ENCODE measurements around the gene DESI2.
"Not testable (repeated sequence)": the region's sequence is repeated elsewhere in the genome, so short reads cannot be mapped to it uniquely, and the experiment has no call there.

Gene DESI2

DNA sequence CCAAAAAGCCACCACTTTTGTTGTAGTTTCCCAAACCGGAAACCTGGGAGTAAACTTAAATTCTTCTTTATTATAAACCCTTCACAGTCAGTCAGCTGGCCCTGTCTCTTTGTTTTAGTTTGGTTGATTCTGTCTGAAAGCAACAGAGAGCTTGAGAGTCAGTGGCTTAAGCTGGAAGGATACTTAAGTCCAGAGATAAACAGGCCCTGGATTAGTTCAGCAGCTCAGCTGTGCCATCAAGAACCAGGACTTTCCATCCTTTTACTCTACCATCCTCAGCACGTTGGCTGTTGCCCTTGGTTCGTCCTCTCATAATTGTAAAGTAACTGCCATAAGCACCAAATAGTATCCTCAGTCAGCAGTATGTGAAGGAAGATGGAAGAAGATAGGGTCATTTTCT is 4.5 kb downstream of the DESI2 start:
- TF ChIP-seq POLR2A (IDR thresholded peaks at IDR 0.05; ENCODE audit: low read depth, low read length) (no peak), POLR2AphosphoS5 (IDR thresholded peaks at IDR 0.05; ENCODE audit: low read depth, low read length) (no peak), TAF1 (IDR thresholded peaks at IDR 0.05; ENCODE audit: borderline replicate concordance, low read depth, low read length) (no peak)
- DNase-seq (ENCODE audit: insufficient read length): no peak
- FAIRE-seq: no peak

DNA sequence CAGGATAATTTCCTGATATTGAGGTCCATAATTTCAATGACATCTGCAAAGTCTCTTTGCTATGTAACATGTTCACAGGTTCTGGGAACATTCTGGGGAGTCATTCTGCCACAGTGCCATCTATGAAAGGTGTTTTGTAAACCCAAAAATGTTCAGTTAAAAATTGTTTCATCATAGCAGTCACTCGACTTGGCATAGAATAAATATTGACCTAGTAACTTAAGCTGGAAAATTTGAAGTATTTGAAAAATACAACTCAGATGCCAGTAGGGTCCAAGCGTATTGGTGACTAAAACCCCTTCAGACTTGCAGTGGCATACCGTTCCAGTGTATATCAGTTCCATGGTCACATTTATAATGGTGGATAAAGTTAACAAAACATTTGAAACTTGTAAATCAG is 6.8 kb downstream of the DESI2 start:
- no peak for DNase-seq (ENCODE audit: insufficient read length)
- TF ChIP-seq POLR2AphosphoS5 (IDR thresholded peaks at IDR 0.05; ENCODE audit: low read depth, low read length) (no peak), TAF1 (IDR thresholded peaks at IDR 0.05; ENCODE audit: borderline replicate concordance, low read depth, low read length) (no peak), POLR2A (IDR thresholded peaks at IDR 0.05; ENCODE audit: low read depth, low read length) (no peak)
- FAIRE-seq: no peak

- DNase-seq (ENCODE audit: insufficient read length) (no peak), FAIRE-seq (no peak)
- TF ChIP-seq POLR2AphosphoS5 (IDR thresholded peaks at IDR 0.05; ENCODE audit: low read depth, low read length) (no peak), POLR2A (IDR thresholded peaks at IDR 0.05; ENCODE audit: low read depth, low read length) (no peak), TAF1 (IDR thresholded peaks at IDR 0.05; ENCODE audit: borderline replicate concordance, low read depth, low read length) (no peak)
Measured at GRCh38 chr1:244660595-244660994, 7.7 kb downstream of the DESI2 start.

DNA sequence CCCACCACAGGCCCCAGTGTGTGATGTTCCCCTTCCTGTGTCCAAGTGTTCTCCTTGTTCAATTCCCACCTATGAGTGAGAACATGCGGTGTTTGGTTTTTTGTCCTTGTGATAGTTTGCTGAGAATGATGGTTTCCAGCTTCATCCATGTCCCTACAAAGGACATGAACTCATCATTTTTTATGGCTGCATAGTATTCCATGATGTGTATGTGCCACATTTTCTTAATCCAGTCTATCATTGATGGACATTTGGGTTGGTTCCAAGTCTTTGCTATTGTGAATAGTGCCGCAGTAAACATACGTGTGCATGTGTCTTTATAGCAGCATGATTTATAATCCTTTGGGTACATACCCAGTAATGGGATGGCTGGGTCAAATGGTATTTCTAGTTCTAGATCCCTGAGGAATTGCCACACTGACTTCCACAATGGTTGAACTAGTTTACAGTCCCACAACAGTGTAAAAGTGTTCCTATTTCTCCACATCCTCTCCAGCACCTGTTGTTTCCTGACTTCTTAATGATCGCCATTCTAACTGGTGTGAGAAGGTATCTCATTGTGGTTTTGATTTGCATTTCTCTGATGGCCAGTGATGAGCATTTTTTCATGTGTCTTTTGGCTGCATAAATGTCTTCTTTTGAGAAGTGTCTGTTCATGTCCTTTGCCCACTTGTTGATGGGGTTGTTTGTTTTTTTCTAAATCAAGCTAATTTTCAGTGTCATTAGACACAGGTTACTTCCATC is 8.8 kb downstream of the DESI2 start:
- not testable (repeated sequence) for DNase-seq (ENCODE audit: insufficient read length); FAIRE-seq

DNA sequence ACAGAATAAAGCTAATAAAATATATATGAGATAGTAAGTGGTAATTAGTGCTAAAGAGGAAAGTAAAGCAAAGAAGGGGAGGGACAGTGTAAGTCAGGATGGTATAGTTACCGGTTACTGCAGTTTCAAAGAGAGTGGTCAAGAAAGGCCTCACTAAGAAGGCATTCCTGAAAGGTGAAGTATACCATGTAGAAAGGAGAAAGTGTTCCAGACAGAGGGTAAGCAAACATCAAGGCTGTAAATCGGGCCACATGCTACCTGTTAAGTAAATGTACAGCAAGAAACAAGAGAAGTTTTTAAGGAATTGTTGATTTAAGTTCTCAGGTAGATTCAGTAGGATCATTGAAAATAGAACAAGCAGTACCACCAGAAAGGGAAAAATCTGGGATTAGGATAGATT is 9.7 kb downstream of the DESI2 start:
- DNase-seq (ENCODE audit: insufficient read length): no peak
- FAIRE-seq: no peak
- no peak for TF ChIP-seq POLR2AphosphoS5 (IDR thresholded peaks at IDR 0.05; ENCODE audit: low read depth, low read length)
- no peak for TF ChIP-seq POLR2A (IDR thresholded peaks at IDR 0.05; ENCODE audit: low read depth, low read length)
- no peak for TF ChIP-seq TAF1 (IDR thresholded peaks at IDR 0.05; ENCODE audit: borderline replicate concordance, low read depth, low read length)

GRCh38 chr1:244664353-244664752 is 11.4 kb downstream of the DESI2 start:
- TF ChIP-seq POLR2A (IDR thresholded peaks at IDR 0.05; ENCODE audit: low read depth, low read length) (no peak), POLR2AphosphoS5 (IDR thresholded peaks at IDR 0.05; ENCODE audit: low read depth, low read length) (no peak), TAF1 (IDR thresholded peaks at IDR 0.05; ENCODE audit: borderline replicate concordance, low read depth, low read length) (no peak)
- DNase-seq (ENCODE audit: insufficient read length) (no peak), FAIRE-seq (no peak)

DNA sequence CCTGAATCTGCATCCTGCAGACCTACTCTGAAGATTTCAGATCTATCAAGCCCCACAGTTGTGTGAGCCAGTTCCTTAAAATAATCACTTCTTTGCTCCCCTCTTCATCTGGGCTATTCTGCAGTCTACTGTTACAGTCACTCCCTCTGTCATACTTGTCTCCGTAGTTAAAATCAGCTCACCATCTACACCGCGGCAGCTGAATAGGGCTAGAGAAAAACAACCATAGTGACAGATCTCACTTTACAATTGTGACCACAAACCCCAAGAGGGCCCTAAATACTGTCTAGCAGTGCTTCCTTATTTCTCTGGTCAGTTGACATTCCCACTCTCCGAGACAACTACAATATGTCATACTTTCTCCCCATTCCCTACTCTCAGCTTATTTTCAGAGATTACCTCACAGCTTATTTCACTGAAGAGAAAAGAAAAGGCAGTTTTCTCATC is 12.9 kb downstream of the DESI2 start:
- DNase-seq (ENCODE audit: insufficient read length) (no peak), FAIRE-seq (peak; percentile 33)
- TF ChIP-seq TAF1 (IDR thresholded peaks at IDR 0.05; ENCODE audit: borderline replicate concordance, low read depth, low read length) (no peak), POLR2AphosphoS5 (IDR thresholded peaks at IDR 0.05; ENCODE audit: low read depth, low read length) (no peak), POLR2A (IDR thresholded peaks at IDR 0.05; ENCODE audit: low read depth, low read length) (no peak)

GRCh38 chr1:244666672-244667418 is 13.9 kb downstream of the DESI2 start:
- not testable (repeated sequence) for FAIRE-seq; DNase-seq (ENCODE audit: insufficient read length)

DNA sequence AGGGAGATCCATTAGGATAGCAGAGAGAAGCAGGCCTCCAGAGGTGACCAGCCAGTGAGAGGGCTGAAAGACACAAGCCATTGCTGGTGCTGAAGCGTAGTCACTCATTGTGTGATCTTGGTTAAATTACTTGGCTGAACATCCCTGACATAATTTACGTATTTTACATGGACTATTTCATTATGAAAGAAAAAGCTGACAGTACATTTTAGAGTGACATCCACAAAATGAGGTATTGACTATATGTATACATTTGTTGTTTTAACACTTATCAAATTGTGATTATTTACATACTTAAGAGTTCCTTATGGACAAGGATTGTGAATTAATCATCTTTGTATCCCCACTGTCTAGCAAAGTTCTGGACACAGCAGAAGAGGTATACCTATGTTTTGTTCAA is 14.9 kb downstream of the DESI2 start:
- TF ChIP-seq POLR2AphosphoS5 (IDR thresholded peaks at IDR 0.05; ENCODE audit: low read depth, low read length): no peak
- no peak for TF ChIP-seq TAF1 (IDR thresholded peaks at IDR 0.05; ENCODE audit: borderline replicate concordance, low read depth, low read length)
- no peak for TF ChIP-seq POLR2A (IDR thresholded peaks at IDR 0.05; ENCODE audit: low read depth, low read length)
- no peak for DNase-seq (ENCODE audit: insufficient read length)
- no peak for FAIRE-seq

- FAIRE-seq (no peak), DNase-seq (ENCODE audit: insufficient read length) (no peak)
- TF ChIP-seq TAF1 (IDR thresholded peaks at IDR 0.05; ENCODE audit: borderline replicate concordance, low read depth, low read length): no peak
- no peak for TF ChIP-seq POLR2AphosphoS5 (IDR thresholded peaks at IDR 0.05; ENCODE audit: low read depth, low read length)
- no peak for TF ChIP-seq POLR2A (IDR thresholded peaks at IDR 0.05; ENCODE audit: low read depth, low read length)
Measured at GRCh38 chr1:244672946-244673682, 20.2 kb downstream of the DESI2 start.

DNA sequence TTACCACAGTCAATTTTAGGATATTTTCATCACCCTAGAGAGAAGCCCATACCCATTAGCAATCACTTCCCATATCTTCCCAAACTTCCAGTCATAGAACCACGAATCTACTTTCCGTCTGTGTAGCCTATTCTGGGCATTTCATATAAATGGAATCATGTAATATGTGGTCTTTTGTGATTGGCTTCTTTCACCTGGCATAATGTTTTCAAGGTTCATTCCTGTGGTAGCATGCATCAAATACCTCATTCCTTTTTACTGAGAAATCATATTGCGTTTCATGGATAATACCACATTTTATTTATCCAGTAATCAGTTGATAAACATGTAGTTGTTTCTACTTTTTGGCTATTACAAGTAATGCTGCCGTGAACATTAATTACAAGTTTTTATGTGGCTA is 21.5 kb downstream of the DESI2 start:
- FAIRE-seq (no peak), DNase-seq (ENCODE audit: insufficient read length) (no peak)
- TF ChIP-seq POLR2AphosphoS5 (IDR thresholded peaks at IDR 0.05; ENCODE audit: low read depth, low read length) (no peak), POLR2A (IDR thresholded peaks at IDR 0.05; ENCODE audit: low read depth, low read length) (no peak), TAF1 (IDR thresholded peaks at IDR 0.05; ENCODE audit: borderline replicate concordance, low read depth, low read length) (no peak)

GRCh38 chr1:244675167-244675566 is 22.2 kb downstream of the DESI2 start:
- TF ChIP-seq TAF1 (IDR thresholded peaks at IDR 0.05; ENCODE audit: borderline replicate concordance, low read depth, low read length) (no peak), POLR2A (IDR thresholded peaks at IDR 0.05; ENCODE audit: low read depth, low read length) (no peak), POLR2AphosphoS5 (IDR thresholded peaks at IDR 0.05; ENCODE audit: low read depth, low read length) (no peak)
- DNase-seq (ENCODE audit: insufficient read length) (no peak), FAIRE-seq (no peak)

Measured in GM12892 (cell line).